ENCODE data around the gene RUFY3. TPM values are rescaled to one million over a fixed set of nuclear protein-coding genes. Genes with fewer than 3 reads are reported as not detected.
"Not testable (repeated sequence)": the region's sequence is repeated elsewhere in the genome, so short reads cannot be mapped to it uniquely, and the experiment has no call there.

RUFY3 gene
- total and polyA plus RNA-seq, 4 donors = 137 to 279 (median 199) TPM

- H3K4me3 ChIP-seq (ENCODE audit: low read depth, low read length) = peak within 1 kb of the TSS; percentile 82
- peak; percentile 96 to 100 (median 98) for DNase-seq (ENCODE audit: low read depth in 4 of 6, low spot score in 6 of 6)
- peaks cover 17% of the 10 kb centered on the region for H3K4me1 ChIP-seq (ENCODE audit: control insufficient read depth, insufficient read depth, low read length)
- H3K36me3 ChIP-seq (ENCODE audit: control insufficient read depth, insufficient read depth, low read length) = no peaks in the 10 kb centered on the region
- WGBS (ENCODE audit: insufficient coverage) = 0% methylated on average over 64 of the region's 70 CpGs
- peak within 1 kb of the TSS; percentile 97 for H3K27ac ChIP-seq (ENCODE audit: low read depth, low read length)
- H3K27me3 ChIP-seq (ENCODE audit: control insufficient read depth, insufficient read depth, low read length) = no peaks in the 10 kb centered on the region
- no peaks in the 10 kb centered on the region for H3K9me3 ChIP-seq (ENCODE audit: control insufficient read depth, insufficient read depth, low read length)
Measured at GRCh38 chr4:70687821-70688794, 33.7 kb upstream of the RUFY3 start, which contains the start of gene UTP3. TSS of gene UTP3 (plus strand) at chr4:70688532. CDS start at chr4:70688678, 146 bp downstream.

- no peaks in the 10 kb centered on the region for H3K9me3 ChIP-seq (ENCODE audit: control insufficient read depth, insufficient read depth, low read length)
- no peaks in the 10 kb centered on the region for H3K27me3 ChIP-seq (ENCODE audit: control insufficient read depth, insufficient read depth, low read length)
- under 1% methylated on average over 19 of the region's 19 CpGs for WGBS (ENCODE audit: insufficient coverage)
- H3K4me1 ChIP-seq (ENCODE audit: control insufficient read depth, insufficient read depth, low read length) = peaks cover 17% of the 10 kb centered on the region
- H3K27ac ChIP-seq (ENCODE audit: low read depth, low read length) = peak overlapping the region; percentile 97
- H3K4me3 ChIP-seq (ENCODE audit: low read depth, low read length) = peak overlapping the region; percentile 82
- peaks cover 4% of the 10 kb centered on the region for H3K36me3 ChIP-seq (ENCODE audit: control insufficient read depth, insufficient read depth, low read length)
- DNase-seq (ENCODE audit: low read depth in 4 of 6, low spot score in 6 of 6) = no peak
Measured at GRCh38 chr4:70688795-70689231, 33.0 kb upstream of the RUFY3 start.

GRCh38 chr4:70691661-70692060 is 30.1 kb upstream of the RUFY3 start:
- no peak overlapping the region for H3K27ac ChIP-seq (ENCODE audit: low read depth, low read length)

GRCh38 chr4:70694633-70695032 is 27.1 kb upstream of the RUFY3 start:
- not testable (repeated sequence) for H3K4me1 ChIP-seq (ENCODE audit: control insufficient read depth, insufficient read depth, low read length); H3K27ac ChIP-seq (ENCODE audit: low read depth, low read length); H3K9me3 ChIP-seq (ENCODE audit: control insufficient read depth, insufficient read depth, low read length); H3K27me3 ChIP-seq (ENCODE audit: control insufficient read depth, insufficient read depth, low read length); DNase-seq (ENCODE audit: low read depth in 4 of 6, low spot score in 6 of 6); H3K4me3 ChIP-seq (ENCODE audit: low read depth, low read length)
- H3K36me3 ChIP-seq (ENCODE audit: control insufficient read depth, insufficient read depth, low read length) = peaks cover 11% of the 10 kb centered on the region
- 100% methylated on average over 2 of the region's 7 CpGs for WGBS (ENCODE audit: insufficient coverage)

More at GRCh38 chr4:70691661-70692060, 30.1 kb upstream of the RUFY3 start:
- H3K9me3 ChIP-seq (ENCODE audit: control insufficient read depth, insufficient read depth, low read length) = no peaks in the 10 kb centered on the region
- no peak overlapping the region for H3K4me3 ChIP-seq (ENCODE audit: low read depth, low read length)
- peaks cover 17% of the 10 kb centered on the region for H3K4me1 ChIP-seq (ENCODE audit: control insufficient read depth, insufficient read depth, low read length)
- no peak for DNase-seq (ENCODE audit: low read depth in 4 of 6, low spot score in 6 of 6)
- H3K27me3 ChIP-seq (ENCODE audit: control insufficient read depth, insufficient read depth, low read length) = no peaks in the 10 kb centered on the region
- peaks cover 11% of the 10 kb centered on the region for H3K36me3 ChIP-seq (ENCODE audit: control insufficient read depth, insufficient read depth, low read length)
- WGBS (ENCODE audit: insufficient coverage) = no CpG with 5 or more reads among the region's 1 CpG

GRCh38 chr4:70698435-70698834 is 23.3 kb upstream of the RUFY3 start:
- not testable (repeated sequence) for H3K27ac ChIP-seq (ENCODE audit: low read depth, low read length); DNase-seq (ENCODE audit: low read depth in 4 of 6, low spot score in 6 of 6); H3K4me1 ChIP-seq (ENCODE audit: control insufficient read depth, insufficient read depth, low read length); H3K27me3 ChIP-seq (ENCODE audit: control insufficient read depth, insufficient read depth, low read length); H3K9me3 ChIP-seq (ENCODE audit: control insufficient read depth, insufficient read depth, low read length); H3K4me3 ChIP-seq (ENCODE audit: low read depth, low read length)
- WGBS (ENCODE audit: insufficient coverage) = 83% methylated on average over 1 of the region's 8 CpGs
- peaks cover 10% of the 10 kb centered on the region for H3K36me3 ChIP-seq (ENCODE audit: control insufficient read depth, insufficient read depth, low read length)

DNA sequence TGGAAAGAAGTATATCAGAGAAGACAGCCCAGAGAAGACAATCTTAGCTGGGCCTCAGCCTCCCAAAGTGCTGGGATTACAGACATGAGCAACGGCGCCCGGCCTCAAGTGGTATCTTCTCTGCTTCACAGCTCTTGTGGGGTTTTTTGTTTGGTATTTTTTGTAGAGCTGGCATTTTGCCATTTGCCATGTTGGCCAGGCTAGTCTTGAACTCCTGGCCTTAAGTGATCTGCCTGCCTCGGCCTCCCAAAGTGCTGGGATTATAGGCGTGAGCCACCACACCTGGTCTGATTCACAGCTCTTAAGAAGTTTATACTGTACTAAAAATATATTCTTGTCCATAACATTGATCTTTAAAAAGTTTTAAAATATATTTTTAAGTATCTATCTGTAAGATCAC is 21.1 kb upstream of the RUFY3 start:
- WGBS (ENCODE audit: insufficient coverage) = no CpG with 5 or more reads among the region's 5 CpGs
- peaks cover under 1% of the 10 kb centered on the region for H3K36me3 ChIP-seq (ENCODE audit: control insufficient read depth, insufficient read depth, low read length)

DNA sequence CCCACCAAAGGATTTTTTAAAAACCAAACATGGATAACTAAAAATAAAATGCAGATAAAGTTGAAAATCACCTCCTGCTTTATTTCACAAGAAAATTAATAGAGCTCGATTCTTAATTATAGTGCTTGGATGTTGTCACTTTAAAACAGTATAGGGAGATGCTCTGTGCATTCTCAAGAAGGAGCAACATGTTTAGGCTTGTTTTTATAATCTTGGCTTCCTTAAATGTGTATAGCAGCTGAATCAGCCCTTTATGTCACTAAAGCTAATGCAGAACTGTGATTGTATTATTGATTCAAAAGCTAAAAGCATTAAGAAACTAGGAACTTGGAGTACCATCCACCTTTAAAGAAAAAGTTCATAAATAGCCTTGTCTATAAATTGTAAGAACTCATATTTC is 20.5 kb upstream of the RUFY3 start:
- Histone ChIP-seq H3K4me1 (ENCODE audit: control insufficient read depth, insufficient read depth, low read length) (peaks cover 4% of the 10 kb centered on the region), H3K27me3 (ENCODE audit: control insufficient read depth, insufficient read depth, low read length) (no peaks in the 10 kb centered on the region), H3K4me3 (ENCODE audit: low read depth, low read length) (no peak overlapping the region), H3K36me3 (ENCODE audit: control insufficient read depth, insufficient read depth, low read length) (no peaks in the 10 kb centered on the region), H3K9me3 (ENCODE audit: control insufficient read depth, insufficient read depth, low read length) (no peaks in the 10 kb centered on the region), H3K27ac (ENCODE audit: low read depth, low read length) (no peak overlapping the region)
- no peak for DNase-seq (ENCODE audit: low read depth in 4 of 6, low spot score in 6 of 6)
- no CpG with 5 or more reads among the region's 1 CpG for WGBS (ENCODE audit: insufficient coverage)

More for the DNA sequence above, 21.1 kb upstream of the RUFY3 start:
- no peak overlapping the region for H3K4me3 ChIP-seq (ENCODE audit: low read depth, low read length)
- no peak overlapping the region for H3K27ac ChIP-seq (ENCODE audit: low read depth, low read length)
- H3K4me1 ChIP-seq (ENCODE audit: control insufficient read depth, insufficient read depth, low read length) = peaks cover 4% of the 10 kb centered on the region
- H3K9me3 ChIP-seq (ENCODE audit: control insufficient read depth, insufficient read depth, low read length) = no peaks in the 10 kb centered on the region
- no peaks in the 10 kb centered on the region for H3K27me3 ChIP-seq (ENCODE audit: control insufficient read depth, insufficient read depth, low read length)
- DNase-seq (ENCODE audit: low read depth in 4 of 6, low spot score in 6 of 6) = no peak

- not testable (repeated sequence) for DNase-seq (ENCODE audit: low read depth in 4 of 6, low spot score in 6 of 6); H3K4me3 ChIP-seq (ENCODE audit: low read depth, low read length); H3K4me1 ChIP-seq (ENCODE audit: control insufficient read depth, insufficient read depth, low read length); H3K27ac ChIP-seq (ENCODE audit: low read depth, low read length); H3K36me3 ChIP-seq (ENCODE audit: control insufficient read depth, insufficient read depth, low read length); H3K9me3 ChIP-seq (ENCODE audit: control insufficient read depth, insufficient read depth, low read length); H3K27me3 ChIP-seq (ENCODE audit: control insufficient read depth, insufficient read depth, low read length)
- no CpG with 5 or more reads among the region's 2 CpGs for WGBS (ENCODE audit: insufficient coverage)
Measured at GRCh38 chr4:70702592-70702991, 19.2 kb upstream of the RUFY3 start.

GRCh38 chr4:70703619-70704214 is 18.0 kb upstream of the RUFY3 start:
- H3K4me1 ChIP-seq (ENCODE audit: control insufficient read depth, insufficient read depth, low read length) = peaks cover 8% of the 10 kb centered on the region
- 3% methylated on average over 10 of the region's 11 CpGs for WGBS (ENCODE audit: insufficient coverage)
- peak overlapping the region; percentile 78 for H3K4me3 ChIP-seq (ENCODE audit: low read depth, low read length)
- no peaks in the 10 kb centered on the region for H3K36me3 ChIP-seq (ENCODE audit: control insufficient read depth, insufficient read depth, low read length)
- H3K27me3 ChIP-seq (ENCODE audit: control insufficient read depth, insufficient read depth, low read length) = no peaks in the 10 kb centered on the region
- peak overlapping the region; percentile 94 for H3K27ac ChIP-seq (ENCODE audit: low read depth, low read length)
- DNase-seq (ENCODE audit: low read depth in 4 of 6, low spot score in 6 of 6) = peak in 1 of 6 donors; percentile 81
- no peaks in the 10 kb centered on the region for H3K9me3 ChIP-seq (ENCODE audit: control insufficient read depth, insufficient read depth, low read length)
